ENCODE measurements around the gene PTPRF. TPM values are rescaled to one million over a fixed set of nuclear protein-coding genes. Genes with fewer than 3 reads are reported as not detected.

PTPRF gene
- total and polyA plus RNA-seq, 9 donors: 24.4 to 165 (median 76.8) TPM

DNA sequence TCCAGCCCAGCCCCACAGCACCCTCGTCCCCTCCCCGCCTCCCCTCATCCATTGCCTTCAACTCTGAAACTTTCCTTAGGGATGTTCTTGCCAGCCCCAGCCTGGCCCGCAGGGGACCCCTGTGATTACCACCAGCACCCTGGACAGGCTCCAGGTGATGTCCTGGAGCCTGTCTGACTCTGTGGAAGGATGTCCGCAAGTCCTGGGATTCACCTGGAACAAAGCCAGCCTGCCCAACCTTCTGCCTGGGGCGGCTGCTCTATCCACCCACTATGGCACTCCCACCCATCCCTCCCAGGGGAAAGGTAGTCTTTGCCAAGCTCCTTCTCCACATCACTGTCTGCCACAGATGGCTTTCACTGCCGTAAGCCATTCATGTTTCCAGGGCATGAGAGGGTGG, 24.4 kb upstream of the PTPRF start:
- DNase-seq: no peak
- Histone ChIP-seq H3K27ac (no peak overlapping the region), H3K4me3 (no peak overlapping the region), H3K27me3 (no peaks in the 10 kb centered on the region), H3K36me3 (no peaks in the 10 kb centered on the region), H3K4me1 (ENCODE audit: insufficient read depth) (no peaks in the 10 kb centered on the region), H3K9me3 (no peaks in the 10 kb centered on the region)
- intact Hi-C loops (cut with DNase I): no loop called here
- TF ChIP-seq POLR2A (IDR thresholded peaks at IDR 0.05): no peak
- no peak for TF ChIP-seq EP300 (IDR thresholded peaks at IDR 0.05)
- TF ChIP-seq, protein P1, sequence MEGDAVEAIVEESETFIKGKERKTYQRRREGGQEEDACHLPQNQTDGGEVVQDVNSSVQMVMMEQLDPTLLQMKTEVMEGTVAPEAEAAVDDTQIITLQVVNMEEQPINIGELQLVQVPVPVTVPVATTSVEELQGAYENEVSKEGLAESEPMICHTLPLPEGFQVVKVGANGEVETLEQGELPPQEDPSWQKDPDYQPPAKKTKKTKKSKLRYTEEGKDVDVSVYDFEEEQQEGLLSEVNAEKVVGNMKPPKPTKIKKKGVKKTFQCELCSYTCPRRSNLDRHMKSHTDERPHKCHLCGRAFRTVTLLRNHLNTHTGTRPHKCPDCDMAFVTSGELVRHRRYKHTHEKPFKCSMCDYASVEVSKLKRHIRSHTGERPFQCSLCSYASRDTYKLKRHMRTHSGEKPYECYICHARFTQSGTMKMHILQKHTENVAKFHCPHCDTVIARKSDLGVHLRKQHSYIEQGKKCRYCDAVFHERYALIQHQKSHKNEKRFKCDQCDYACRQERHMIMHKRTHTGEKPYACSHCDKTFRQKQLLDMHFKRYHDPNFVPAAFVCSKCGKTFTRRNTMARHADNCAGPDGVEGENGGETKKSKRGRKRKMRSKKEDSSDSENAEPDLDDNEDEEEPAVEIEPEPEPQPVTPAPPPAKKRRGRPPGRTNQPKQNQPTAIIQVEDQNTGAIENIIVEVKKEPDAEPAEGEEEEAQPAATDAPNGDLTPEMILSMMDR (IDR thresholded peaks at IDR 0.05): no peak
- WGBS, 3 donors: 79 to 82% (median 82%) methylated on average over 6 of the region's 6 CpGs

- Histone ChIP-seq H3K4me1 (ENCODE audit: insufficient read depth) (no peaks in the 10 kb centered on the region), H3K9me3 (no peaks in the 10 kb centered on the region), H3K27ac (no peak overlapping the region), H3K27me3 (no peaks in the 10 kb centered on the region), H3K36me3 (no peaks in the 10 kb centered on the region), H3K4me3 (no peak overlapping the region)
- no peak for DNase-seq
- intact Hi-C loops (cut with DNase I): no loop called here
- TF ChIP-seq, protein P1 (IDR thresholded peaks at IDR 0.05): no peak
- TF ChIP-seq EP300 (IDR thresholded peaks at IDR 0.05) (no peak), POLR2A (IDR thresholded peaks at IDR 0.05) (no peak)
- 72 to 74% (median 74%) methylated on average over 5 of the region's 5 CpGs for WGBS, 3 donors
Measured at GRCh38 chr1:43507296-43508295, 23.1 kb upstream of the PTPRF start.

DNA sequence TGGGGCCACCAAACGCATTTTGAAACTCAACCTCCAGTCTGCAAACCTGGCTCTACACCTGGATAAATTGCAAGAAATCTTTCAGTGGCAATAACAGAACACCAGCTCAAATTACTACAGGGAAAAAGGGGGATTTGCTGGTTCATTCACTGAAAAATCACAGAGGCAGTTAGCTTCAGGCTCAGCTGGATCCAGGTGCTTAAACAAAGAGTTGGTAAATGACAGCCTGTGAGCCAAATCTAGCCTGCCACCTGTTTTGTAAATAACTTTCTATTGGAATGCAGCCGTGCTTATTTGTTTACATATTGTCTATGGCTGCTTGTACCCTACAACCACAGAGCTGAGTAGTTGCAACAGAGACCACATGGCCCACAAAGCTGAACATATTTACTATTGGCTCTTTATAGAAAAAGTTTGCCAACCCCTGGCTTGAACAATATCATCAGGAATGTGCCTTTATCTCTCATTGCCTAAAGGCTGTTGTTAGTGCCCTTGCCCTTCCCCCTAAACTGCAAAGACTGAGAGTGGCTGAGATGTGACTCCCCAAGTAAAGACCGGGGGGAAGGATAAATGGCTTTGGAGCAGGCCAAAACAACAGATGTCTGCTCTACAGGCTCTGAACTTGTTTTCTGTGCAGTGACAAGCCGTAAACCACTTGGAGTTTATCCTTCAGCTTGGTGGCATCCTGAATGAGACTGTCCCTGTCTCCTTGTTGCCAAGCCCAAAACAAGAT, 21.5 kb upstream of the PTPRF start:
- H3K36me3 ChIP-seq: no peaks in the 10 kb centered on the region
- no peak overlapping the region for H3K4me3 ChIP-seq
- H3K27me3 ChIP-seq: no peaks in the 10 kb centered on the region
- no peaks in the 10 kb centered on the region for H3K4me1 ChIP-seq (ENCODE audit: insufficient read depth)
- TF ChIP-seq EP300 (IDR thresholded peaks at IDR 0.05) (no peak), POLR2A (IDR thresholded peaks at IDR 0.05) (no peak)
- DNase-seq: no peak
- intact Hi-C loops (cut with DNase I): no loop called here
- no peaks in the 10 kb centered on the region for H3K9me3 ChIP-seq
- H3K27ac ChIP-seq: no peak overlapping the region
- WGBS, 3 donors: 51 to 59% (median 54%) methylated on average over 4 of the region's 4 CpGs

DNA sequence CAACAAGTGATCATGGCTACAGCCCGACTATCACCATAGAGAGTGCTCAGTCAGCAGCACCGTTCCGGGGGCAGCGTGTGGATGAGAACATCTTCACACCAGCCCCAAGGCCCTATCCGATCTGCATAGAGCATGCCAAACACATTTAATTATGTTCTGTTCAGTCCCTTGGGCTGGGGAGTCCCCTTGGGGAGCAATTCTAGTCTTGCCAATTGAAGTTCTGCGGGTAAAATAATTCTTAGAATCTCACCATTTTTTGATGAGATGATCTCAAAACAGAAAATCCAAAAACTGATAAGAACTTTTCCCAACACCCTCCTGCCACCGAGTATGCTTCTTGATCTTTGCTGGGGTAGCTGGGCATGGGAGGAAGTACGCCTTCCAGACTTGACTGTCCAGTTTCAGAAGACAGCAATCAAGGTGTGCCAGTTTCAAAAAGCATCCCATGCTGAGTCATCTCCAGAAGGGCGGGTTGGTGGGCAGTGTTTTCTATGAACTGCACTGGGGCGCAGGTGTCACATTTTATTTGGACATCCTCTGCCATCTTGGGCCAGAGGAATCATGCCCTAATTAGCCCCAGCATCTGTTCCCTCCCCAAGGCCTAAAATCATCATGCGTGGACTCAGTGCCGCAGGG, 20.8 kb upstream of the PTPRF start:
- intact Hi-C loops (cut with DNase I): loop anchor here in 1 of 4 donors (5.0 kb wide), 1 partner anchor 683 kb away; no protein-coding TSS in a partner anchor

More for the DNA sequence above, 20.8 kb upstream of the PTPRF start:
- Histone ChIP-seq H3K27ac (no peak overlapping the region), H3K4me3 (no peak overlapping the region), H3K4me1 (ENCODE audit: insufficient read depth) (no peaks in the 10 kb centered on the region), H3K36me3 (no peaks in the 10 kb centered on the region), H3K27me3 (no peaks in the 10 kb centered on the region), H3K9me3 (no peaks in the 10 kb centered on the region)
- no peak for DNase-seq
- TF ChIP-seq, protein P1 (IDR thresholded peaks at IDR 0.05): no peak
- no peak for TF ChIP-seq EP300 (IDR thresholded peaks at IDR 0.05)
- TF ChIP-seq POLR2A (IDR thresholded peaks at IDR 0.05): no peak
- 78 to 84% (median 80%) methylated on average over 12 of the region's 12 CpGs for WGBS, 3 donors

Data from ovary (tissue), 9 donors.